ENCODE data around the gene C1S.

GRCh38 chr12:7099290-7099996, 38.9 kb downstream of the C1S start:
- TF ChIP-seq CTCF (IDR thresholded peaks at IDR 0.05) = no peak
- no peak for TF ChIP-seq POLR2A (IDR thresholded peaks at IDR 0.05)
